ENCODE data around the gene ARHGAP21.

ARHGAP21 gene

DNA sequence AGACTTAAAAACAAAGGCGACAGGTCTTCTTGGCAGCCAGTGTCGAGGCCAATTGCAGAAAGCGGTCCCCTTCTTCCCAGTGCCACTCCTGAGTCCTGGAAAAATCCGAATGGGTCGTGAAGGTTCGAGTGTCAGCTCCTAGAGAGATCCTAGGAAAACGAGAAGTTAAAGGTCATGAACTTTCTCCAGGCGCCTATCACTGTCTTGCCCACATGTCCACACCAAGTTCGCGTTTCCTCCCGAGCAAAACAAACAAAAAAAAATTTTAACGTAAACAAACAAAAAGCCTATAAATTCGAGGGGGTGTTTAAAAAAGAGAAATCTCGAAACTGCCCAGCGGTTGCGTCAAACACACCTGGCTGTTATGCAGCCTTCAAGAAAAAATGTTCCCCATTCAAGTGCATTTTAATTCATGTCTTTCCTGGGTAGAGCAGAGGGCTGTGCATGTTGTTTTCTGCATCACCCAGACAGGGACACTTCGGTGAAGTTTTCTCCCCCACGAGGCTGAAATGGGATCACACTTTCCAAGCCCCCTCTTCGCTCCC, 1.5 kb downstream of the ARHGAP21 start:
- no peak for FAIRE-seq

DNA sequence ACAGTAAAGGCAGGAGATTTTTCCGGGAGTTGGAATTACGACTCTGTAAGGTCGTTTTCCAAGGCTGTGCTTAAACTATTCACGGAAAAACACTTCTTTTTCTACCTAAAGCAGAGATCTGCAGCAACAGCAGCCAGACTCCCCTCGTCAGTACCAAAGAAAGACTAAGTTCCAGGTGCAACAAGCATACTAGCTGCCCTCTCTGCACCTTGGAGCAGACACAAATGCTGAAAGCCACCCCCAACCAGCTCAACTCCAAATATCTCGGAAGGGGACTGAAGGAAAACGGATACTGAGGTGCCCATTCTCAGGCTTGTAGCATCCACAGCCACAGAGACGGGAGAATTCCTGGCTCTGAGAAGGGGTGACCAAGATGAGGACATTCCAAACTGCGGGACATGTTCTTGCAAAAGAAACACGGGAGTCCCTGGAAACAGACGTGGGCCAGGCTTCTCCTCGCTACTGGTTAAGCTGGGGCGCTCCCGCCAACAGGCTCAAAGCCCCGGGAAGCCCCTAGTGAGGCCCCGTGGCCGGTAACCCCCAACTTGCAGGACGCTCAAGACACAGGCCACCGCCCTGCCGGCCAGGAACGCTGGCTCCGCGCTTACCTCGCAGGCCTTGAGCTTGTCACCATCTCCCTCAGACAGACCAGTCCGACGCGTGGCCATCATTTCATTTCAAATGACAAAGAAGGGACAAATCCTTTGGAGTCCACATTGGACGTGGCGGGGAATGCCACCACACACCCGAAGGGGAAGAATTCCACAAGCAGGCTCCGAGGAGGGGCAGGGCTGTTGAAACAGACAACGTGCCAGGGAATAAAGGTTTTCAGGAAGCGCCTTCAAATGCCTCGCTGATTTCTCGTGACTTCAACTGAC, 2.2 kb downstream of the ARHGAP21 start:
- no peak for FAIRE-seq

DNA sequence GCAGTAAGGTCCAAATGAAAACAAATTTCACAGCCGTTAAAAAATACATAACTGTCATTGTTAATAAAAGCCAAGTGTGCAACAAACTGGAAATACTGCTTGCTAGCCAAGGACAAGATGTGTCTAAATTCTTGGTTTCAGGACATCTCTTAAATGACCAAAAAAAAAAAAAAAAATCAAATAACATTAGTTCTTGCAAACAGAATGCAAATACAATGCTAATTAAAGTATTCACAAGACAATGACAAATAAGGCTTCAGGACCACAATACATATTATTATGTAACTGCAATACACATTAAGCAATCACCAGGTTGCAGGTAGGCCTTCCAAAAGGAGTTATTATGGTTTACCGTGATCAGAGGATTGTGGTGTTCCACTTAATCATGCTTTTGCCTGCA, 3.6 kb downstream of the ARHGAP21 start:
- no peak for FAIRE-seq

DNA sequence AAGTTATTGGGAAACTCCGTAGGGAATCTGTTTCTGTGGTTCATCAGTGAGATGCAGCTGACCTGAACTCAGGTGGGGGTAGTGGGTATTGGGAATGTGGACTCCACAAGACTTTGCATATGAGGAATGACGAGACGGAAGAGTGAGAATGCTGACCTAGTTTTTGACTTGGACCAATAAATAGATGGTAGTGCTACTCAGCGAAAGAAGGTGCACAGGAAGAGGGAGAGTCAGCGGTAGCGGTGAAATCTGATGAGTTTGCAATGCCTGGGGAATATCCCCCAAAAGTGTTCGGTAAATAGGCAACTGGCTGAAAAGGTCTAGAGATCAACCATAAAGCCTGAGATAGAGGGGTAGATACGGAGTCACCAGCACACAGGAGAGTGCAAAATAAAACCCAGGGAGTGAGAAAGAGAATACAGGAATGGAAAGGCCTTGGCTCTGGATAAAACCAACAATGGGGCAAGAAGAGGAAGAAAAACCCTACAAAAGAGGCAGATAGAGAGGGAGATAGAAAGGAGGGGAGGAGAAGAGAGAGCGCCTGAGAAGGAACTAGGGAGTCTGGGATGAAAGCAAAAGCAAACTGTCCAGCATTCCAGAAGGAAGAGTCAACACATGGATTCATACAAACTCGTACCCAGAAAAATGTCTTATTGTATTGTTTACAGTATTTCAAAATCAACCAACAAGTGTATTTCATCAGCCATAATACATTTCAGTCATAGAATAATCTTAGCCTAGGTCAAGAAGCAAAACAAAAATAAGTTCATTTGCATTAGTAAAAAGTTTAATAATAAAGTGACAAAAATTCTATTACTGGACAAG, 5.4 kb downstream of the ARHGAP21 start:
- FAIRE-seq: no peak

DNA sequence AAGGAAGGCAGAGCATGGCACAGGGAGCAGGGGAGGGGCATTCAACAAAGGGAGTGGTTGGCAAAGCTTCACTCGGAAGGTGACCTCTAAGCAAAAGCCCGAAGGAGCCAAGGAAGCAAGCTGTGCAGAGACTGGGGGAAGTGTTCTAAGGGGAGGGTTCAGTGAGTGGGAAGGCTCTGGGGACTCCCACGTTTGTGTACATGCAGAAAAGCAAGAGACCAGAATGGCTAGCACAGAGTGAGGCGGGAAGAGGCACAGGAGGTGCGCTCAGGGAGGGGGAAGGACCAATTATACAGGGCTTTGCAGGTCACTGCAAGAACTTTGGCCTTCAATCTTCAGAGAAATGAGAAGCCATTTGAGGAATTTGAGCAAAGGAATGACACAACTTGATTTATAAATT, 7.4 kb downstream of the ARHGAP21 start:
- FAIRE-seq: no peak

DNA sequence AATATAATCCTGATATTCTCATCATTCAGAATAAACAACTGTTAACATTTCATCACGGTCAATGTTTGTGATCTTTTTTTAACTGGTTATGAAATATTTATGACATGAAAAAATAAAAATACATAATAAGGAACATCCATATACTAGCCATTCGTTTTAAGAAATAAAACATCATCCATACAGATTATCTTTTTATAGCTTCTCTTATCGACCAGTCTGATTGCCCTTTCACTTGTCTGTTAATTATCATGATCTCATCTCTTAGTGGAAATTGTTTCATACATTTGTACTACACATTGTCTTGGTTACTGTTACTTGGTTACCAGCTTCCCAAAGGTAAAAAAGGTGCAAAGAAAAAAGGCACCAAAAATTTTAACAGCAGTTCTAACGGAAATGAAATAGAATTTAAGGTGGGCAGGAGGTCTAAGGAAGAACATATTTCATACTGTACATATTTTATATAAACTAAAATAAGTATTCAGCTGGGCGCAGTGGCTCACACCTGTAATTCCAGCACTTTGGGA, 8.4 kb downstream of the ARHGAP21 start:
- no peak for FAIRE-seq

DNA sequence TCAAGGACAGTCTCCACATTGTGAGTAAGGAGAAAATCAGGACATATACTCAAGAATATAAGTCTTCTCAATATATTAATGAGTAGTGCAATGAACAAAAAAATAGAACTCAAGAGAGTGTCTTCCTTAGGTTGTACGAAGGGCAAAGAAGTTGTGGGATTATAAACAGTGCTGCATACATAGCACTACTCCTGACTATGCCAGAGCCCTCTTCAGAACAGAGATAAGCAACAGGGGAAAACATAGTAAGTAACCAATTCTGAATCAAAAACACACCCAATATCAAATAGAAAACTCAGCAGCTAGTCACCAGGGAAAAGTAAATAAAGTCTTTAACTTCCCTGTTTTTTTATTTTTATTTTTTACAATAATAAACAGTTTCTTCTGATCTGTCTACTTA, 10.6 kb downstream of the ARHGAP21 start:
- FAIRE-seq: no peak

DNA sequence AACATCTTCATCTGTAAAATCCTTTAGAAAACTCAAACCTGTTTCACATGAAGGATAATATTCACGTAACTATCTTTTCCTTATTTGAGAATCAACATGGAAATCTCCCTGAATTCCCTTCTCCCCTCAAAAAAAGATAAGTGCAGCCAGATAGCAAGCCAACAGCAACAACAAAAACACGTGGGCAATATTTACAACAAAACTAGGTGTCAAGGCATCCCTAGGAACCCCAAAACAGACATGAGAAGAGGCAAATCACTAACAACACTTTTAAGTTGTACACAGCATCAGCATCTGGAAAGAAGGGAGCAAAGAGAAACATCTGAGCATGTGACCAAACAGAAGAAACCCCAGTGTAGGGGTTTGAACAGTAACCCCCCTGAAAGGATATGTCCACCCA, 12.2 kb downstream of the ARHGAP21 start:
- FAIRE-seq: no peak

DNA sequence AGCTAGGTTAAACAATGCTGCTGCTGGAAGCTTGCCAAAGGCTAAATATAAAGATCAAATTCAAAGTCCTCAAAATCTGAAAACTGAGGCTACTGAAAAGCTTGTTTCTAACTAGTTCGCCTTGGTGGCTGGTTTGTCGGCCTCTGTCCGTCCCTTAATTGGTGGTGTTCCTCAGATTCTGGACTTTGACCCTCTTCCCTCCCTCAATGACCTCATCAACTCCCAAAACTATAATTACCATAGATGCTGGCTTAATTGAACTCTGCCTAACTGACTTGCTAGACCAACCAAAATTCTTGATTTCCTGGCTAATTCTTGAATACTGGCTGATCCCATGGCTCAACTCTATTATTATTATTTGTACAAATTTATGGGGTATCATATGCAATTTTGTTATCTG, 15.6 kb downstream of the ARHGAP21 start:
- FAIRE-seq: no peak

DNA sequence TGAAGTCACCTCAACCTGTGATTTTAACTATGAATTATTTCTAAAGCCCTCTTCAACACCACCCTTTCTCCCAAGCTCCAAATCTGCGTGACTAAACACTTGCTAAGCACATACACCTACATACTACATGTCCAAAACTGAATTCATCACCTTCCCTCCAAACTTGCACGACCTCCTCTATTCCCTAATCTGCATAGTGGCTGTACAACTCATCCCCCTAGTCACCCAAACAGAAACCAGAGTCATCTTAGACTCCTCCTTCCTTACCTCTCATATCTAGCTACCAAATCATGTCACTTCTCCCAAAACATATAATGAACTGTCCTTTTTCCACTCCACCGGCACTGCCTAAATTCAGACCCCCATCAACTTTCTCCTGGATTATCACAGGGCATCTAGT, 16.2 kb downstream of the ARHGAP21 start:
- FAIRE-seq: no peak

DNA sequence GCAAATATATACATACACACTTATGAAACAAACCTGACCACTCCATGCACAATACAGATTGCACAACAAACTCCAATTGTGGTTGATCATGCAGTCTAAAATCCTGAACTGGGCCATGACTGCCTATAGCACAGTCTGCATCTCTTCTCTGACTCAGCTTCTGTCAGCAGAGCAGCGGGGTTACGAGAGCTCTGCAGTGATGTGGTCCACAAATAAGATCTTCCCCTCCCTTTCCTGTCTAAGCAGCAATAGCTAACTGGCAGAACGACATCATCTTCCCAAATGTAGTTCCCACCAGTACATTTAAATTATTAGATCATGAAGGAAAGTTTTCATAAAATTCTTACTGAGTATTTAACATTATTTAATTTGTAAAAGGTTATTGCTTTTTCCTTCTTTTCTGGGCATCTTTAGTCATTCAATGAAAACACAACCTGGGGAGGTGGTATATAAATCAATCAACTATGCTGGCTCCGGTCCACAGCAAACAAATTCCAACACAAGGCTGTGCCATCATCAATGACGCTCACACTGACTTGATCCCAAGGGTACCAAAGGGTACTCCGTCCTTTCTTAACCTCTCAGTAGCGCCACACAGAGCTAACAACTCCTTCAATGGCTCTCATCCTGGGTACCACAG, 17.1 kb downstream of the ARHGAP21 start:
- FAIRE-seq: no peak

DNA sequence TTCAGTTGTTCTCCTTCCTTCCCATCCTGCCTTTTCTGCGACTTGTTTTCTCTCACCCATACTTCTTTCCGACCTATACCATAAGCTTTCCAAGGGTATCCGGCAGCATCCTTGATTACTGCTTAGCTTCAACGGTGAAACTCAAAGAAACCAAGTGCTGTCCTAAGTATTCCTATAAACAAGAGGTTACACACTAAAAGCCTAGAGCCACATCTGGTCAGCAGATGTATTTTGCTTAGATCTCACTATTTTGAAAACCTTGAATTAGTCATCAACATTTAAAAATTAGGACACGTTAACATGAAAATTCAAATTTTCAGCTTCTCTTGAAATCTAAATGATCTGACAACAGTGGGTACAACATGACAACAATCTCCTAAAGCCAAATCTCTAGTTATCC, 20.0 kb downstream of the ARHGAP21 start:
- FAIRE-seq: no peak

DNA sequence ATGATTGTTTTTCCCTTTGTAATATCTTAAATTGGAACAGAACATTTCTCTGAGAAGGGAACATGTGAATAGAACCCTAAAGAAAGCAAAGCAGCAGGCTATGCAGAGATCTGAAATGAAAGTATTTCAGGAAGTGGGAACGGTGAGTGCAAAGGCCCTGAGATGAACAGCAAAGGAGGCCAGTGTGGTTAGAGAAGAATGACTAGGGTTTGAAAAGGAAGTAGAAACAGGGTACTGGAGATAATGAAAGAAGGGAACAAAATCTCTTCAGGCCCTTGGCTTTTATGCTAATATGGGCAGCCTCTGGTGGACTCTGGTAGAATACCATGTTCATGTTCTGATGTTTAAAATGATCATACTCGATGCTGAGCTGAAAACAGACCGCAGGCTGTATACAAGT, 22.2 kb downstream of the ARHGAP21 start:
- FAIRE-seq: no peak

DNA sequence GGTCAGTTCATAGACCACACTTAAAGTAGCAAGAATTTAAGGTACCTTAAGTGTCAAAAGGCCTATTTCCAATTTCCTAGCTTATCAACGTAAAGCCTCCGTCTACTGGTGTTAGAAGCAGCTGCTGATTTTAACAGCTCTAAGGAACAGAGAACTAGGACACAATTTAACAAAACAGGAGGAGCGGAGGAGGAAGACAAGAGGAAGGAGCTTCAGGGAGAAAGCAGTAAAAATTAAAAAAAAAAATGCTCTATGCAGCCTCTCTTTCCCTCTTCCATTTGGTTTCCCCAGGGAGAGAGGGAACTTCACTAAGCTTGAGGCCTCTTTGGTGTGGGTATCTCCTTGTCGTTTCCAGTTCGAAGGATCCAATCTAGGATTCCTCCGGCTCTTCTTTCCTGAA, 22.7 kb downstream of the ARHGAP21 start:
- FAIRE-seq: no peak

DNA sequence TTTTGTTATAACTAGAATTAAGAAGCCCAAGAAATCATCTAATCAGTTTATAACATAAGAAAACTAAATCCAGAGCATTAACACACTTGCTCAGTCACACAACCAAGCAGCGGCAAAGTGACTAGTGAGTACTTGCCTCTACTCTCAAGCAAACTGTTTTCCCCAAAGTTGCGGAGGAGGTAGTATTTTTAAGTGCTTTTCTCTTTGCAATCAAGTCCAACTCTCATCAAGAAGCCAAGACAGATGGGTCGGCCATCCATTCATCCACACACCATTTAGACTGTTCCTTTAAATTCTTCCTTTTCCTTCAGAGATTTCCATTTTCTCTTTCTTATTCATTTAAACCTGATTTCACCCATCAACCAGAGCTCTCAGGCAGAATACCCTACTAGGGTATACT, 25.4 kb downstream of the ARHGAP21 start:
- FAIRE-seq: no peak

DNA sequence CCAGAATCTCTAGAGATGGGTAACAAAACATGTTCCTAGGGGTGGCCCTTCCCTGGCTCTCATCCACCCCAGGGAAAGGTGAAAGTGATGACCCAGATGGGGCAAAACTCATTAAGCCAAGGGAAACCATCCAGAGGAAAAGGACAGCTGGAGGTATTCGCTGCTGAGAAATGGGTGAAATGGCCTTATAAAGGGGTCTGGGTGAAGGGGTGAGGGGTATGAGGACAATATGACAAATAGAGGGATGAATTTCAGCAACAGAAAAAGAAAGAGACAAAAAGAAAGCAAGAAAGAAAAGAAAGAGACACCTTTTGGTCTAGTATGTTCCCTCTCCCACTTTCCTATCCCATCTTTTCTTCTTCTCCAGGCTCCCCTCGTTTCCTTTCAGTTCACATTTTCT, 26.6 kb downstream of the ARHGAP21 start:
- FAIRE-seq: no peak

DNA sequence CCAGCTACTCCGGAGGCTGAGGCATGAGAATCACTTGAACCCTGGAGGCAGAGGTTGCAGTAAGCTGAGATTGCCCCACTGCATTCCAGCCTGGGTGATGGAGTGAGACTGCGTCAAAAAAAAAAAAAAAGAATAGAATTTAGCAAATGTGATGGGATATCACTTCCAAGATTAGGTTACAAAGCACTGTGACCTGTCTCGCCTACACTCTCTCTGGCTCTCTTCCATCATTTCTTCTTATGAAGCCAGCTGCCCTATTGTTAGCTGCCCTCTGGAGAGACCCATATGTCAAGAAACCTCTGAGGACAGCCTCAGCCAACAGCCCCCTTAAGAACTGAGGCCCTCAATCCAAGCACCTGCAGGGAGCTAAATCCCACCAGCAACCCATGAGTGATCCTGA, 28.2 kb downstream of the ARHGAP21 start:
- FAIRE-seq: no peak

DNA sequence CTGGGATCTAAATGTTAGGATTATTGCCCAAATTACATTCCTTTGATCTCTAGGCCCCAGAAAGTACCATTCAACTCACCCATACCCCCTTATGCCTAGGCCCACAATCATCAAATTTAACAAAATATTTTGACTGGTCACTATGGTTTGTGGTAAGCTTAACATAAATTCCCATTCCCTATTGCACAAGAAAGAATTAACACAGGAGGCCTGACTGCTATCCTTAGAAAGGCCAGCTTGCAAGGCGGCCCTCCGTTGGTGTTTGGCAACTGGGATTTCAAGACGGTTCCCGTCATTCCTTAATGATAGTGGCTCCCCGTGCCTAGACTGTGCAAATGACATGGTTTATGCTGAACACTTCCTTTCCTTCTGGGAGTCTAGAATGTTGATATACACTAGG, 29.6 kb downstream of the ARHGAP21 start:
- FAIRE-seq: no peak

DNA sequence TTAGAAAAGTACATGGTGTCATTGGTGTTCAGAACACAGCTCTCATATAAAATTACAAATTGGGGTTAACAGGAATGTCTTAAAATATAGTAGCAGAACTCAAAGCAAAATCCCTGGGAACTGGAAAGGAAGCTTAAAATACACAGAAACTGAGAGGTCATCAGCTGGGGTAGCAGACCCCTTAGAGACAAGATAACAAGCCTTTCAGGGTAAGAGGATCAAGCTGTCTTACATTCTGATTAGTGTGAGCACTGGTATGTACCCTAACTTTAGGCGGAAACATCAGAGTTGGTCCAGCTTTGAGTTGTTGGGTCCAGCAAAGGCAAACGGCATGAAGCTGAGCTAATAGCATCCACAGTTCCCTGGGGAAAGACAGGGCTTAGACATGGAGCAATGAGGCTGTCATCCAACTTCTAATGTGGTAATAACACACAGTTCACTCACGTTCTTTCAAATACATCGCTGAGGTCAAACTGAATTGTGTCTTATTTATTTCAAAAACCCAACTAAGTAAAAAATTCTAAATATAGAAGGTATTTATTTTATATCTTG, 32.6 kb downstream of the ARHGAP21 start:
- FAIRE-seq: no peak

DNA sequence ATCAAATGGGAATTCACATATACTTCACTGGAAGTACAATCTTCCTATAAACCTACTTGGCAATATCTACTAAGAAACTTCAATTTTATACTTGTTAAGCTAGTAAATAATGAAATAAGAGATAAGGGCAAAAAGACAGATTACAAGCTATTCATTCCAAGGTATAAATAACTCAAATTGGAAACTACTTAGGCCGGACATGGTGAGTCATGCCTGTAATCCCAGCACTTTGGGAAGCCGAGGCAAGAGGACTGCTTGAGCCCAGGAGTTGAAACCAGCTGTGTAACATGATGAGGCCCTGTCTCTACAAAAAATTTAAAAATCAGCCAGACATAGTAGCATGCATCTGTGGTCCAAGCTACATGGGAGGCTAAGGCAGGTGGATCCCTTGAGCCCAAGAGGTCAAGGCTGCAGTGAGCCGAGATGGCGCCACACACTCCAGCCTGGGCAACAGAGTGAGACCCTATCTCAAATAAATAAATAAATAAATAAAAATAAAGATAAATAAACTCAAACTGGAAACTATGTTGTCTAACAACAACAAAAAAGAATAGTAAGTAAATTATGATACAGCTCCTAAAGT, 37.6 kb downstream of the ARHGAP21 start:
- FAIRE-seq: no peak

DNA sequence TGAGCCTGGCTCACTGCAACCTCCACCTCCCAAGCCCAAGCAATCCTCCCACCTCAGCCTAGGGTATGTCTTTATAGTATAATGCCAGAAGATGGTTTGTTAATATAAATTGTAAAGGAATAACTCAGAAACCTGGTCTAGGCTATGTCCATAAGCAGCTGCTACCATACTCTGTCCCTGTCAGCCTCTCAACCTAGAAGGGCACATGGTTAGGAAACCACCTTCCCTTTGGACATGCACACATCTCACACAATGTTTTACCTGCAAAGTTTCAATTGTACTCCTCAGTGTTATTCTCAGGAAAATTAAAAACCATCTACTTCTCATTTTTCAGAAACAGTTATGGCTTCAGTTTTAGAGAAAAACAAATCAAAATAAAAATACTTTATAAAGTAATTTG, 40.1 kb downstream of the ARHGAP21 start:
- no peak for FAIRE-seq

DNA sequence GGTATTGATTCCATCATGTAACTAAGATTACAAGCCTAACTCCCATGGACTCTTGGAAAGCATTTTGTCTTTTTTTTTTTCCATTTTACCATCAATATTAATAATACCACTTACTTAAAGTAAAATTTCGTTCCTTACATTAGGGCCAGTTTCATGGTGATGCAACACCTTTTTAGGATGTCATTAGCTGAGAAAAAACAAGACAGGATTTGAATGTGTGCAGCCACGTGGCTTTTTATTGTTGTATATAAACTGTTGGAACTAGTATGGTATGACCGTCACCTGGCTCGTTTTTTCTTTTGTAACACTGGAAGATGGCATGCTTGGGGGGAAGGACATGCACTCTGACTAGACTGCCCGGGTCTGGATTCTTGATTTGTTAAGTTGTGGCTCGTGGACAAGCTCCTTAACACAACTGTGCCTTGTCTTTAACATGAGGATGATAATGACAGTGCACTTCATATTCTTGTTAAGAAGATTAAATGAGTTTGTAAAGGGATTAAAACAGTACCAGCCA, 42.1 kb downstream of the ARHGAP21 start:
- no peak for FAIRE-seq

All from TTC549 (cell line).